ENCODE measurements around the gene LRP8. TPM values are rescaled to one million over a fixed set of nuclear protein-coding genes. Genes with fewer than 3 reads are reported as not detected.

Gene LRP8
- total and polyA plus RNA-seq, 4 donors: 0.15 to 0.75 (median 0.29) TPM

DNA sequence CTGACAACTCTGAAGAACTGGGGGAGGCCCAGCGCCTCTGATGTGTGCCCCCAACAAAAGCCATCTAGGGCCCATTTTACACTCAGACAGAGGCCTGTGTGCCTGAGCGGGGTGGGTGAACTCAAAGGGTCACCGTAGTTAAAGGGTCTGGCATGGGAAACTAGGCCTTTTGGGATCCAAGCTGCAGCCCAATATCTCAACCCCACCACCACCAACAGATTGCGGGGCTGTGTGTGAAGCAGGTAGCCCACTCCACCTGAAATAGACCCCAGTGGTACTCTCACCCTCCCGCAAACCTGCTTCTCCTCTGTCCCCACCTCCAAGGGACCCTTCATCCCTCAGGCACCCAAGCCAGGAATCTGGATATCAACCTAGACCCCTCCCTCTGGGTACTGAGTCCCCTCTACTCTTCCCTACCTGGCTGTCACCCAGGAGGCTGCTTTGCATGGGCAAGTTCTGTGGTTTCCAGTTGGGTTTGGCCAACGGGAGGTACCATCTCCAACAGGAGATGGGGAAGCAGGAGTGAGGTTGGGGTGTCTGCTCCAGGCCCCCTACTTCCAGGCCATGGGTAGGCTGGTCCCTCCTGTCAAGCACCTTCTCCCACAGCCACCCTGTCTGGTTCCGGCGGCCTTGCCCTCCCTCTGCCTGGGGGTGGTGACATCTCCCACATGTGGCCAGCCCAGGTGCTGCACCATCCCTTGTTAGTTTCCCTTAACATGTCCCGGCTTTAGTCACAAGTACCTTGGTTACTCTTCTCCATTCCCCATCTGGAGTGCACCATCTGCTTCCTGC is 35.2 kb upstream of the LRP8 start:
- peak; percentile 17 for DNase-seq (ENCODE audit: low spot score)
- H3K4me1 ChIP-seq (ENCODE audit: control insufficient read depth in 4 of 4, insufficient read depth in 4 of 4, low read length in 3 of 4): no peaks in the 10 kb centered on the region
- H3K4me3 ChIP-seq (ENCODE audit: low read depth in 1 of 3, low read length in 3 of 3): no peak overlapping the region
- 88% methylated on average over 9 of the region's 9 CpGs for WGBS
- H3K9me3 ChIP-seq (ENCODE audit: control insufficient read depth in 4 of 4, low read length in 3 of 4): no peaks in the 10 kb centered on the region
- TF ChIP-seq ZBTB33 (IDR thresholded peaks at IDR 0.05) (no peak), ATF3 (IDR thresholded peaks at IDR 0.05) (no peak), SP1 (IDR thresholded peaks at IDR 0.05) (no peak), FOXA1 (IDR thresholded peaks at IDR 0.05) (no peak), HNF4A (conservative IDR thresholded peaks at IDR 0.05) (no peak), GABPA (IDR thresholded peaks at IDR 0.05 in 1 of 2, conservative IDR thresholded peaks at IDR 0.05 in 1 of 2) (no peak), CTCF (IDR thresholded peaks at IDR 0.05; ENCODE audit: low read depth, low read length, missing input control) (no peak), MAX (IDR thresholded peaks at IDR 0.05) (no peak), REST (IDR thresholded peaks at IDR 0.05) (no peak), NR2F2 (IDR thresholded peaks at IDR 0.05) (no peak), EGR1 (IDR thresholded peaks at IDR 0.05; ENCODE audit: low read depth in 2 of 2) (no peak), TAF1 (conservative IDR thresholded peaks at IDR 0.05) (no peak), JUND (IDR thresholded peaks at IDR 0.05) (no peak), RAD21 (IDR thresholded peaks at IDR 0.05) (no peak), YY1 (IDR thresholded peaks at IDR 0.05) (no peak), RXRA (IDR thresholded peaks at IDR 0.05) (no peak), FOXA2 (IDR thresholded peaks at IDR 0.05) (no peak), HNF4G (IDR thresholded peaks at IDR 0.05) (no peak)
- H3K27ac ChIP-seq (ENCODE audit: low read depth in 1 of 2, low read length in 2 of 2): no peak overlapping the region
- no peak overlapping the region for H3K9ac ChIP-seq (ENCODE audit: low read depth in 1 of 2, low read length in 2 of 2)
- H3K27me3 ChIP-seq (ENCODE audit: control insufficient read depth in 4 of 4, insufficient read depth in 4 of 4, low read length in 3 of 4): no peaks in the 10 kb centered on the region
- H3K36me3 ChIP-seq (ENCODE audit: control insufficient read depth in 4 of 4, insufficient read depth in 3 of 4, low read depth in 1 of 4, low read length in 3 of 4): no peaks in the 10 kb centered on the region
